SK-N-SH (cell line): ENCODE measurements around the gene EVPL.

Source experiments
- EP300 ChIP-seq, 2 experiments: IDR thresholded peaks; 2 replicates each; pipeline versions ENCODE4 v1.4.0 to v1.6.1; 2012; ENCODE audit warnings: borderline replicate concordance in 1 of 2, low read depth in 1 of 2, low read length in 1 of 2
- EZH2phosphoT487 ChIP-seq: fragments of 200-600 bp; sonication (generic); IDR thresholded peaks from 2 replicates; pipeline ENCODE4 v1.6.1; 2017; ENCODE audit warnings: low read depth, mixed run types, mild to moderate bottlenecking, antibody characterized with exemption, moderate library complexity, borderline replicate concordance
- FOXM1 ChIP-seq: IDR thresholded peaks from 2 replicates; pipeline ENCODE4 v1.4.0; 2012; ENCODE audit warnings: low read depth, mild to moderate bottlenecking
- IRF3 ChIP-seq: fragments of 150-350 bp; IDR thresholded peaks from 2 replicates; pipeline ENCODE4 v1.6.1; 2016; ENCODE audit warnings: mild to moderate bottlenecking, low read depth, low read length
- POLR2AphosphoS5 ChIP-seq: IDR thresholded peaks from 2 replicates; pipeline ENCODE4 v1.6.1; 2012; ENCODE audit warnings: low read depth, low read length
- SMC3 ChIP-seq: IDR thresholded peaks from 2 replicates; pipeline ENCODE4 v1.6.1; 2012; ENCODE audit warnings: low read depth, low read length, improper control_type of control experiment
- TAF1 ChIP-seq: IDR thresholded peaks from 2 replicates; pipeline ENCODE4 v1.6.1; 2012; ENCODE audit warnings: low read depth, mild to moderate bottlenecking, low read length, moderate library complexity, borderline replicate concordance
- TCF12 ChIP-seq: IDR thresholded peaks from 2 replicates; pipeline ENCODE4 v1.4.0; 2012
- TF ChIP-seq, protein P1 (sequence below): fragments of 200-600 bp; sonication (generic); IDR thresholded peaks from 2 replicates; pipeline ENCODE4 v1.6.1; 2017; ENCODE audit warnings: antibody characterized with exemption, mild to moderate bottlenecking, moderate library complexity

- TF ChIP-seq POLR2AphosphoS5 (no peak), FOXM1 (no peak), SMC3 (no peak), TAF1 (no peak), EZH2phosphoT487 (no peak), IRF3 (no peak), TCF12 (no peak), EP300 (IDR thresholded peaks at IDR 0.05; ENCODE audit: borderline replicate concordance in 1 of 2, low read depth in 1 of 2, low read length in 1 of 2) (no peak)
- TF ChIP-seq, protein P1, sequence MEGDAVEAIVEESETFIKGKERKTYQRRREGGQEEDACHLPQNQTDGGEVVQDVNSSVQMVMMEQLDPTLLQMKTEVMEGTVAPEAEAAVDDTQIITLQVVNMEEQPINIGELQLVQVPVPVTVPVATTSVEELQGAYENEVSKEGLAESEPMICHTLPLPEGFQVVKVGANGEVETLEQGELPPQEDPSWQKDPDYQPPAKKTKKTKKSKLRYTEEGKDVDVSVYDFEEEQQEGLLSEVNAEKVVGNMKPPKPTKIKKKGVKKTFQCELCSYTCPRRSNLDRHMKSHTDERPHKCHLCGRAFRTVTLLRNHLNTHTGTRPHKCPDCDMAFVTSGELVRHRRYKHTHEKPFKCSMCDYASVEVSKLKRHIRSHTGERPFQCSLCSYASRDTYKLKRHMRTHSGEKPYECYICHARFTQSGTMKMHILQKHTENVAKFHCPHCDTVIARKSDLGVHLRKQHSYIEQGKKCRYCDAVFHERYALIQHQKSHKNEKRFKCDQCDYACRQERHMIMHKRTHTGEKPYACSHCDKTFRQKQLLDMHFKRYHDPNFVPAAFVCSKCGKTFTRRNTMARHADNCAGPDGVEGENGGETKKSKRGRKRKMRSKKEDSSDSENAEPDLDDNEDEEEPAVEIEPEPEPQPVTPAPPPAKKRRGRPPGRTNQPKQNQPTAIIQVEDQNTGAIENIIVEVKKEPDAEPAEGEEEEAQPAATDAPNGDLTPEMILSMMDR: no peak
Measured at GRCh38 chr17:76049239-76049638, 22.1 kb upstream of the EVPL start.
